Myocyte (in vitro differentiated cells): ENCODE measurements around the gene SHISA6. TPM values are rescaled to one million over a fixed set of nuclear protein-coding genes. Genes with fewer than 3 reads are reported as not detected.

Source experiments
- DNase-seq: peaks from one replicate; pipeline ENCODE4 v3.0.0-alpha.2; 2012; ENCODE audit warnings: low read depth
- total RNA-seq: library from RNA; depleted of rRNA; stranded (reverse); fragments of >200 nt; gene quantifications from 2 replicates; pipeline ENCODE4 v1.2.3, GENCODE V29; 2014

Gene SHISA6
- total RNA-seq, 1 donor from 2014 or later: not detected

DNA sequence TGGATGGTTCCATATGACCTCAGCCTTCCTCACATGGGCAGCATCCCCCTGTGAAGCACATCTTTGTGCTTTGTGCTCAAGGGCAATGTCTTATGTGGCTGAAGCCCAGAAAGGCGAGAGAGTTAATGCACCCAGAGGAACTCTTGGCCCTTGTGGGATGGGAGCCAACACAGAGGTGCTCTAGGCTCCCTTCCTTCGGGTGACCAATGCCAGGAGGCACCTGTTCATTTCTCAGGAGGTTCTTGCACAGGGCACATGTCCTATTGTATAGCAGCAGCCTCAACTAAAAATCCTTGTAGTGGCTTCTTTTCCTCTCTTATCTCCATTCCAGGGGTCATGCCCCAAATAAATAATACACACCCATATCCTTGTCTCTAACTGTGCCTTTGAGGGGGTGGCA lies 273.6 kb downstream of the SHISA6 start:
- no peak for DNase-seq

- DNase-seq: no peak
Observed at GRCh38 chr17:11514981-11515680, 274.1 kb downstream of the SHISA6 start.

DNA sequence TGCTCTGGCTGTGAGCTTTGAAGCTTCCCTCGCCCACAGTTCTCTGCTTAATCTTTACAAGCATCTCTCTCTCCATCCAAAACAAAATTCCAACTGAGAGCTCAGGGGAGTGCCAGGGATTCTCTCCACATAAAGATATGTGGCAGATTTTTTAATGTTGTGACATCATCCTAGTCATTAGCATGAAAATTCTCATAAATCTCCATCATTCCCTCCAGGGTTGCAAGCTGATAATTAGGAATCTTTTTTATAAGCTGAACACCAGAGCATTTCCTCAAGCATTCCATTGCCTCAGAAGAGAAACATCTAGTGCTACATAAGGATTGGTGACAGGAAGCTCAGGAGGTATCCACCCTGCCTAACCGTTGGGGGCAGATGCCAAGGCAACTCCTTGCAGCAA lies 274.9 kb downstream of the SHISA6 start:
- DNase-seq: no peak

- no peak for DNase-seq
Observed at GRCh38 chr17:11535231-11535630, 294.2 kb downstream of the SHISA6 start.

- no peak for DNase-seq
Observed at GRCh38 chr17:11538366-11538765, 297.4 kb downstream of the SHISA6 start.

DNA sequence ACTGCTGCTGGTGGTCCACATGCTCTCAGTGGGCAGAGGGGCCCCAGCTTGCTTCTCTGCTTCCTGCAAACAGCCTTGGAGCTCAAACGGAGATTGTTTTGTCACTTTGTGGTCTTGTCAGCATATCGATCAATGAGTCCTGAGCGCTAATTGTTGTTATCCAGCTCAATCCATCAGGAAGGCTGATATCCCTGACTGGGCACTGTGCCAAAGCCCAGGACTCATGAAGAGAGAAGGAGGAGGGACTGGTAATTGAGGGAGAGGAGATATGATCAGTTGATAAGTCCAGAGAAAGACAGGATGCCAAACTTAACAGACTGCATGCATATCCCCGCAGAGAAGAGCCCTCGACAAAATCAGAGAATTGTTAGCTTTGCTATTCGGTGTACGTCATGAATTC lies 298.6 kb downstream of the SHISA6 start:
- no peak for DNase-seq

GRCh38 chr17:11545002-11545401 lies 304.0 kb downstream of the SHISA6 start:
- no peak for DNase-seq

DNA sequence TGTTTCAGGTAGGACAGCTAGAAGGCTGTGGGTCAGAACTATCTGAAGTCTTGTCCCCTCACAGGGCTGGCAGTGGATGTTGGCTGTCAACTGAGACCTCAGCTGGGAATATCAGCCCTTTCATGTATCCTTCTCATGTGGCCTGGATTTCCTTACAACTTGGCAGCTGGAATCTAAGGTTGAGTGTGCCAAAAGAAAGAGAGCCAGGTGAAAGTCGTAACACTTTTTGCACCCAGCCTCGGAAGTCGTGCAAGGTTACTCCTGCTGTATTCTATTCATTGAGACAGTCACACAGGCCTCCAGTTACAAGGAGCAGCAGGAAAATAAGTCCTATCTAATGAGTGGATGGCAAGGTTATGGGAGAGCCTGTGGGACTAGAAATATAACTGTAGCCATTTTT lies 304.7 kb downstream of the SHISA6 start:
- DNase-seq: no peak

- DNase-seq: no peak
Observed at GRCh38 chr17:11547853-11548252, 306.8 kb downstream of the SHISA6 start.

DNA sequence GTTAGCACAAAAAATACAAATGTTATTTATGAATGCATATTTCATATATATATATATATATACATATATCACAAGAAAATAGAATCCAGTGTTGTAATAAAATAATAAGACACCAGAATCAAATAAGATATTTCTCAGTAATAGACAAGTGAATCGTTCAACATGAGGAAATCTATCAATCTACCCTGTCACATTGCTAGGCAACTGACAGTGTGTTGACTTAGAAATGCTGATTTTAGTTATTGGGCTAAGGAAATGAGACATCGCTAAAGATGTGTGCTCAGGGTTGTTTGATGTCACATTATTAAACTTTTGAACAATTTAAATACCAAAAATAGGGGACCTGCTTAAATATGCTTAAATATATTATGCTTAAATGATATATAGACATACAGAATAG lies 307.4 kb downstream of the SHISA6 start:
- no peak for DNase-seq

GRCh38 chr17:11550431-11550830 lies 309.4 kb downstream of the SHISA6 start:
- no peak for DNase-seq

DNA sequence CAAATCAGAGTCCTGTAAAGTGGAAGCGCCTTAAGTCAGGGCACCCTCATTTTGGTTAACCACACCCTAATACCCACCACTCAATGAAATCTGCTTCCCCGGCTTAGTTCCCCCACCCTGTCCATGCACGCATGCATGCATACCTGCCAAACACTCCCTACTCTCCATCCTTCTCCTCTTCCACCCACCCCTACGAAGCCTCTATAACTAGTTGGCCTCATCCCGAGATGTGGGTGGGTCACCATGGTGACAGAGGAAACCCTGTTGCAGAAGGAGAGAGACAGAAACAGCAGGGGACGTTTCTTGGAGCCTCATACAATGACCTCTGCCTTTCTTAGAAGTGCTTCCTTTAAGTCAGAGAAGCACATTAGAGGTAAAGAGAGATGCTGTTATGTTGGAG lies 310.4 kb downstream of the SHISA6 start:
- DNase-seq: no peak

DNA sequence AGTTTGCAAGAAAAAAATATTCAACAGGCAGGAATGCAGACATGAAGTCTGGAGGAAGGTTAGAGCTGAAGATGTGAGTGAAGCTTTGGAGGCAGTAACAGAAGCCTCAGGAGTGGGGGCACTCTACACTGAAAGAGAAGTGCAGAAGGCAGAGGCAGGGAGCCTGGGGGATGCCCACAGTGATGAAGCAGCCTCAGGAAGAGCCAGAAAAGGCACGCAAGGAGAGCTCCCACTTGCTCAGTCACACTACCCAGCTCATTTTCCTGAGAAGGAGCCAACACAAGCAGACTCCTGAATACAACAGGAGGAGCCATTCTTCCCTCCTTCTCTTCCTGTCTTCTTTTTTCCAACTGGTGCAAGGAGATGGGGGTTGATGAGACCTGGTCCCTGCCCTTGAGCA lies 312.1 kb downstream of the SHISA6 start:
- DNase-seq: no peak

DNA sequence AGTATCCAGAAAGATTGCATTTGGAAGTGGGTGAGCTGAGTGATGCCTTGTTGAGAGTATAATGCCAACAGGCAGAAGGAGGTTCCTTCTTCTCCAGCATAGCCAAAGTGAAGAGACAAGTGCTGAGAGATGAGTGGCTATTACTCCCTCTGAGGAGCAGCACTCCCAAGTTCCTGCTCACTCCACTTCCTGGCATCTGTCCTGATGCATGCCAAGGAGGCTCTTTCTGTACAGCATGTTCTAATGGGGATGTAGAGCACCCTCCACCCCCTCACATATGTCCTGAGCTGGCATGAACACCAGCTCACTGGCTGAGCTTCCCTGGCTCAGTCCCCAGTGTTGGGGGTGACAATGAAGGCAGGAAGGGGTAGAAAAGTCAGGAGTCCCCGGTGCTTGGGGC lies 313.0 kb downstream of the SHISA6 start:
- DNase-seq: no peak

- no peak for DNase-seq
Observed at GRCh38 chr17:11554542-11554941, 313.5 kb downstream of the SHISA6 start.

DNA sequence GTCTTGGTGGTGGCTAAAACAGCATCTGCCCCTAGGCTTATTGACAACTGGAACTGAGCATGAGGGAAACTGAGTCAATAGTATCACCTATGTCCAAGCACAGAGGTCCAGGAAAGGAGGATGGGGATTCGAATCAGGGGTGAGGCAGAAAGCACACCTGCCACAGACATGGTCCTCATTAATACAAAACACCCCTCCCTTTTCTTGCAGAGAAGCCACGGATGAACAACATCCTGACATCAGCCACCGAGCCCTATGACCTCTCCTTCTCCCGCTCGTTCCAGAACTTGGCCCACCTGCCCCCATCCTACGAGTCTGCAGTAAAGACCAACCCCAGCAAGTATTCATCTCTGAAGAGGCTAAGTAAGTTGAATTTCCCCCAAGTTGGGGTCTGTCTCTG lies 314.5 kb downstream of the SHISA6 start:
- no peak for DNase-seq

DNA sequence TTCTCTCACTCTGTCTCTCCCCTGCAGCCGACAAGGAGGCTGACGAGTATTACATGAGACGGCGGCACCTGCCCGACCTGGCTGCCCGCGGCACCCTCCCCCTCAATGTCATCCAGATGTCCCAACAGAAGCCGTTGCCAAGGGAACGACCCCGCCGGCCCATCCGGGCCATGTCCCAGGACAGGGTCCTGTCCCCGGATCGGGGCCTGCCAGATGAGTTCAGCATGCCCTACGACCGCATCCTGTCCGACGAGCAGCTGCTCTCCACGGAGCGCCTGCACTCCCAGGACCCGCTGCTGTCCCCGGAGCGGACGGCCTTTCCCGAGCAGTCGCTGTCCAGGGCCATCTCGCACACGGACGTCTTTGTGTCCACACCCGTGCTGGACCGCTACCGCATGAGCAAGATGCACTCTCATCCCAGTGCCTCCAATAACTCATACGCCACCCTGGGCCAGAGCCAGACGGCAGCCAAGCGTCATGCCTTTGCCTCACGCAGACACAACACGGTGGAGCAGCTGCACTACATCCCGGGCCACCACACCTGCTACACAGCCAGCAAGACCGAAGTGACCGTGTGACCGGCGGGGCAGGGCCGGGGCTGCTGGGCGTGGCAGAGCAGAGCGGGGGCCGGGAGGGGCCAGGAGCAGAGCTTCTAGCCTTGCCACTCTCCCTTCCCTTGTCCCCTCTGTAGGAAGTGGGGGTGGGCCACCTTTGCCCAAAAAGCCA lies 316.9 kb downstream of the SHISA6 start:
- DNase-seq: no peak

DNA sequence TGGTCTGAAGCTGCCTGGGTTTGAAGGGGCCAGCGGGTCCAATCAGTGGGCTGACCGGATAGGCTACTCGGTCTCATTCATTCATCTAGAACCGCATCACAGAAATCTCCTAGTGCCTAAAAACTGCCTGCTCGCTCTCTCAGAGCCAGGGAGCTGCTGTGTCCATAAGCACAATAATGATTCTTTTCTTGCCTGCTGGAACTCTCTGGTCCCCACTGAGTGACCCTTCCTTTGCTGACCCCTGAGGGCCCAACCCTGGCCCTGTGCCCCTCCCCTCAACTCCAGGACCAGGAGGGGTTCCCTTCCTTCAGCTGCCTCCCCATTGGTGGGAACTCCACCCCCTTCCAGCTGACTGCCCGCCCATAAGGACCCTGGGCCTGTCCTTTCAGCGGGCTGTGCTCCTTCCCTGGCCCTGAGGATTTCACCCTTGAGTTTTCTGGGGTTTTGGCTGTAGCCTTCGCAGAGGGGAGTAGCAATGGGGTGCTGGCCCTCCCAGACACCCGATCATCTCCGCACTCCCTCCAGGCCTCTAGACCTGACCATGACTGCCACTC lies 317.7 kb downstream of the SHISA6 start:
- no peak for DNase-seq

GRCh38 chr17:11559601-11560000 lies 318.6 kb downstream of the SHISA6 start:
- no peak for DNase-seq

DNA sequence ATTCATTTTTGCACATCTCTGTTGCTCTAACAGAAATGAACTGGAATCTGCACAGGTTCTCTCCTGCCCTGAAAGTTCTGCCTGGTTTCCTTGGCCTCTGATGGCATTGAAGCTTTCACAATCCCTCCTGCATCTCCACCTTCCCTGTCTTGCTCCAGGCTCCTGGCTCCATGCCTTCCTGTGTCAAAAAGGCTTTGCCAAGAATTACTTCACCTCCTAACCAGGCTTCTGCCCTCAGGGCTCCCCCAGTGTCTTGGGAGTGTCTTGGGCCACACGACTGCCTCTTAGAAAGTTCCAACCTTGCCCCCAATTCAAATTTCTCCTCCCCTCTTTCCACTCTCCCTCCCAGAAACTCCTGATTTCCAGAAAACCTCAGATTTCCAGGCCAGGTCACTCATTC lies 320.3 kb downstream of the SHISA6 start:
- DNase-seq: no peak

DNA sequence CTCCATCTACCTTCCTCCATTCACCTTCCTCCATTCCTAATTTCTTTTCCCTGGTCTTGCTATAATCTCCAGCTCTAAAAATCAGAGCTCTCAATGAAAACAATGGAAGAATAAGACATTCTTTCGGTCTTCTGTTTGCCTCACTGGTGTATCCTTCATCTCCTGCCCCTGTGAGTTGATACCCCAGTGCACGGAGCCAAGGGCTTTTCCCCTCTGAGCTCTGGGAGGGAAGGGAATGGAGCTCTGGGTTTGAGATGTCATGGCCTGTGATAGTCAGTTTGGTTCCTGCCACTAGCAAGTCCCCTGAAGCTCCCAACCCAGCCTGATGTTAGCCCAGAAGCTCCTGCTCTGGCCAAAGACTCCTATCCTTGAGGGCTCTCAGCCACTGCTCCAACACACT lies 320.7 kb downstream of the SHISA6 start:
- DNase-seq: no peak

DNA sequence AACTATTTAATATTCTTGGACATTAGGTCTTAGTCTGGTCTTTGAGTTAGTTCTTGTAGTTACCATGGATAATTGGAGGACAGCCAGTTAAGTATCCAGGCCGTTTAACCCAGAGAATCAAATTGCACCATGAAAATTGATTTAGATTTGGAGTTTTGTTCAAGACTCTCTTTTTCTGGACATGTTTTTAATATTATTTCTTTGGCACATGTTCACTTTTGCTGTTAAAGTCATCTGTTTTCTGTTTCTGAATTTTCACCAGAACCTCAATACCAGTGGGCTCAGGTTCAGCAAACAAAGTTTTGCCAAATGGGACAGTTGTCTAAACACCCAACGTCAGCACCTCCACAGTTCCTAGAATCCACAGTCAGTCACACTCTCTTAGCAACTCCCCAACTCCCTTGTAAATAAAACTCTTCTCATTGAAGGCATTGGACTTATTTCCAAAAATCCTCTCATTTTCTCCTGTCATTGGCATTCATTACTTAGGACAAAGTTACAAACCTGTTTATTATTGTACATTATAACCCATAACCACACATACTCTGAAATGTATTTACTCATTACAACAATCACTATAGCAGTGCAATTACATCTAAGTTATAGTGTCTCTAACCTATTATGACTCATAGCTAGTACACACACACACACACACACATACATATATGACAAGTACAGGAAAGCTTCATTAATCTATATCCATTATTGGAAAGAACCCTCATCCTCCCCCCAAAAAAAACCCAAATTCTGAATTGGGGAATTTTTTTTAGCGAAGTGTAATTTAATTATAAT lies 323.8 kb downstream of the SHISA6 start:
- no peak for DNase-seq
